ENCODE results near the gene SRRM4. TPM values are rescaled to one million over a fixed set of nuclear protein-coding genes. Genes with fewer than 3 reads are reported as not detected.

The SRRM4 gene
- total RNA-seq, 1 experiment from 2014 or later = 0.02 TPM

GRCh38 chr12:119182701-119183493 is 201.6 kb downstream of the SRRM4 start:
- Histone ChIP-seq H3K9ac (ENCODE audit: low read length) (no peak overlapping the region), H3K4me3 (replicated peaks in 1 of 2; ENCODE audit: low read depth in 1 of 2, low read length in 2 of 2) (no peak overlapping the region), H3K4me1 (ENCODE audit: control insufficient read depth in 1 of 2, insufficient read depth in 2 of 2, low read length in 2 of 2) (peaks cover 30 to 34% of the 10 kb centered on the region in 2 experiments), H3K27me3 (ENCODE audit: insufficient read depth, low read length) (no peaks in the 10 kb centered on the region), H3K9me2 (ENCODE audit: insufficient read depth) (no peaks in the 10 kb centered on the region), H3K79me2 (ENCODE audit: insufficient read depth, low read length) (no peaks in the 10 kb centered on the region), H4K20me1 (ENCODE audit: insufficient read depth) (no peaks in the 10 kb centered on the region), H3K4me2 (ENCODE audit: low read length) (no peak overlapping the region), H2AFZ (ENCODE audit: low read depth, low read length, poor library complexity, severe bottlenecking) (no peak overlapping the region), H3K27ac (ENCODE audit: low read depth, low read length) (no peak overlapping the region), H3K9me3 (ENCODE audit: control insufficient read depth in 1 of 2, insufficient read depth in 1 of 2, low read depth in 1 of 2, low read length in 2 of 2) (no peaks in the 10 kb centered on the region), H3K36me3 (ENCODE audit: control insufficient read depth in 1 of 2, insufficient read depth in 2 of 2, low read length in 2 of 2) (no peaks in the 10 kb centered on the region)
- CTCF ChIA-PET = no interaction called here
- intact Hi-C loops (cut with micrococcal nuclease) = no loop called here
- TF ChIP-seq ZBTB33 (IDR thresholded peaks at IDR 0.05; ENCODE audit: extremely low read depth, insufficient replicate concordance, low read length) (no peak), TCF7L2 (IDR thresholded peaks at IDR 0.05; ENCODE audit: borderline replicate concordance, extremely low read depth, insufficient read depth, insufficient read length) (no peak), EZH2 (IDR thresholded peaks at IDR 0.05) (no peak), POLR2AphosphoS5 (IDR thresholded peaks at IDR 0.05; ENCODE audit: low read depth, low read length) (no peak), SIN3A (IDR thresholded peaks at IDR 0.05; ENCODE audit: low read depth) (no peak), JUND (IDR thresholded peaks at IDR 0.05) (no peak), REST (IDR thresholded peaks at IDR 0.05; ENCODE audit: low read depth) (no peak)
- DNase-seq (ENCODE audit: low read depth, low spot score) (no peak), ATAC-seq (no peak)
- POLR2A ChIA-PET = no interaction called here
- BruUV-seq (replicated peaks) = no TSS peak
- RAD21 ChIA-PET (ENCODE audit: low non-redundant PET in 1 of 2, low total read pairs in 2 of 2, uncharacterized antibody in 2 of 2, unreplicated experiment in 2 of 2) = no interaction called here

Measured in HCT116 (cell line).